Right renal cortex interstitium (tissue), 3 donors: Measurements from ENCODE around the gene SIKE1. TPM values are rescaled to one million over a fixed set of nuclear protein-coding genes. Genes with fewer than 3 reads are reported as not detected.

ENCODE experiments used
- polyA plus RNA-seq, 3 donors: library from polyadenylated mRNA; unstranded; fragments of 120-200 nt; gene quantifications; one replicate each; pipeline ENCODE4 v1.2.1, GENCODE V29; 2013; ENCODE audit not compliant: insufficient read length in 3 of 3

SIKE1 gene
- polyA plus RNA-seq, 3 donors, result 54.6 to 62.4 (median 55.6) TPM

Other genes starting within 250 kb of the SIKE1 start
- gene BCAS2, start 199.1 kb downstream of the SIKE1 start, polyA plus RNA-seq, result 10 to 100 TPM; 68.4 to 72.1 (median 69.4) TPM
- gene DENND2C, start 110.6 kb downstream of the SIKE1 start, polyA plus RNA-seq, result 1 to 10 TPM; 3.1 to 4.5 (median 4.1) TPM
- gene AMPD1, start 85.1 kb downstream of the SIKE1 start, polyA plus RNA-seq, result not detected
- 10 to 100 TPM; 69.9 to 74.0 (median 74.0) TPM for gene NRAS, start 63.9 kb downstream of the SIKE1 start, polyA plus RNA-seq
- 100 to 1,000 TPM; 452 to 513 (median 466) TPM for gene CSDE1, start 22.7 kb downstream of the SIKE1 start, polyA plus RNA-seq
- gene SYCP1, start 74.2 kb upstream of the SIKE1 start, polyA plus RNA-seq, result under 1 TPM; 0.15 to 0.28 (median 0.21) TPM
- under 1 TPM in 1 of 3 donors, not detected in 2; 0.61 TPM for gene TSHB, start 249.1 kb upstream of the SIKE1 start, polyA plus RNA-seq